Measurements from ENCODE around the gene RPTOR. TPM values are rescaled to one million over a fixed set of nuclear protein-coding genes. Genes with fewer than 3 reads are reported as not detected.

RPTOR gene
- total RNA-seq, 1 experiment from 2014 or later, result 46.2 TPM

GRCh38 chr17:80655608-80656007 lies 111.0 kb downstream of the RPTOR start:
- no peaks in the 10 kb centered on the region for H4K20me1 ChIP-seq (ENCODE audit: low read length)

DNA sequence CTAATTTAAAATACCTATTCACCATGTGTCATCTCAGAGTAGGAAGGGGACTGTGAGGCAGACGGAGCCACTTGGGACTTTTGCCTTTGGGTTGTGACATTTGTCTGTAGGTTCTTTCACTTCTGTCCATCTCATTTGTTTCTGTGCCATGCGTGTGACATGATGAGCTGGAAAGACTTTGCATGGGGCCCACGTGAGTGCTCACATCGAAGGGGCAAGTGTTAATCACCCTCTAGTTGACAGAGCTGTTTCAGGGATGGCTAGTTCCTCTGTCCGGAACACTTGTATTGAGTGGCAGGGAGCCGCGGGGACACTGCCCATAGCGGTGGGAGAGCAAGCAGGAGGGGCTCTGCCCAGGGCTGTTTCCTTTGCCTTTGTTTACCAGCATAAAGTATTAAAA lies 112.0 kb downstream of the RPTOR start:
- no peak overlapping the region for H3K27ac ChIP-seq (ENCODE audit: low read length)
- H3K9me3 ChIP-seq (ENCODE audit: low read length), result no peaks in the 10 kb centered on the region
- intact Hi-C loops (cut with micrococcal nuclease), result no loop called here
- peaks cover 4% of the 10 kb centered on the region; the same call in 1 of the 2 replicates for H3K36me3 ChIP-seq (ENCODE audit: low read depth, low read length)
- H3K27me3 ChIP-seq (ENCODE audit: low read length), result no peaks in the 10 kb centered on the region
- H3K79me2 ChIP-seq (ENCODE audit: low read length), result peaks cover 85% of the 10 kb centered on the region
- H3K4me2 ChIP-seq (ENCODE audit: low read length), result no peak overlapping the region
- no peaks in the 10 kb centered on the region for H4K20me1 ChIP-seq (ENCODE audit: low read length)
- BruUV-seq (replicated peaks), result no TSS peak
- CTCF ChIA-PET, result no interaction called here
- no peaks in the 10 kb centered on the region for H3K9me2 ChIP-seq (replicated peaks; ENCODE audit: low read length)
- POLR2A ChIA-PET (ENCODE audit: unreplicated experiment), result no interaction called here
- no peaks in the 10 kb centered on the region for H3K4me1 ChIP-seq (ENCODE audit: insufficient read depth, low read length)
- no peak overlapping the region for H3K9ac ChIP-seq (ENCODE audit: low read length)
- ATAC-seq, result no peak
- no peaks in the 10 kb centered on the region for H3F3A ChIP-seq (ENCODE audit: low read length, unreplicated experiment)
- H3K4me3 ChIP-seq (ENCODE audit: low read length), result no peak overlapping the region
- TF ChIP-seq EZH2phosphoT487 (IDR thresholded peaks at IDR 0.05; ENCODE audit: borderline replicate concordance, low read length), result no peak
- no peak for DNase-seq
- no peak overlapping the region for H2AFZ ChIP-seq (ENCODE audit: low read length)

More at GRCh38 chr17:80655608-80656007, 111.0 kb downstream of the RPTOR start:
- Histone ChIP-seq H2AFZ (ENCODE audit: low read length) (no peak overlapping the region), H3K9me2 (replicated peaks; ENCODE audit: low read length) (no peaks in the 10 kb centered on the region), H3K4me2 (ENCODE audit: low read length) (no peak overlapping the region), H3K79me2 (ENCODE audit: low read length) (peaks cover 84% of the 10 kb centered on the region), H3K9me3 (ENCODE audit: low read length) (no peaks in the 10 kb centered on the region), H3K27me3 (ENCODE audit: low read length) (no peaks in the 10 kb centered on the region), H3K4me3 (ENCODE audit: low read length) (no peak overlapping the region), H3K9ac (ENCODE audit: low read length) (no peak overlapping the region), H3F3A (ENCODE audit: low read length, unreplicated experiment) (no peaks in the 10 kb centered on the region), H3K27ac (ENCODE audit: low read length) (no peak overlapping the region), H3K36me3 (ENCODE audit: low read depth, low read length) (peaks cover 4% of the 10 kb centered on the region; the same call in 1 of the 2 replicates), H3K4me1 (ENCODE audit: insufficient read depth, low read length) (no peaks in the 10 kb centered on the region)
- ChIA-PET POLR2A (ENCODE audit: unreplicated experiment) (no interaction called here), CTCF (no interaction called here)
- TF ChIP-seq EZH2phosphoT487 (IDR thresholded peaks at IDR 0.05; ENCODE audit: borderline replicate concordance, low read length) (no peak), EZH2 (IDR thresholded peaks at IDR 0.05; ENCODE audit: low read length, unreplicated experiment) (no peak)
- TF ChIP-seq, protein P1, sequence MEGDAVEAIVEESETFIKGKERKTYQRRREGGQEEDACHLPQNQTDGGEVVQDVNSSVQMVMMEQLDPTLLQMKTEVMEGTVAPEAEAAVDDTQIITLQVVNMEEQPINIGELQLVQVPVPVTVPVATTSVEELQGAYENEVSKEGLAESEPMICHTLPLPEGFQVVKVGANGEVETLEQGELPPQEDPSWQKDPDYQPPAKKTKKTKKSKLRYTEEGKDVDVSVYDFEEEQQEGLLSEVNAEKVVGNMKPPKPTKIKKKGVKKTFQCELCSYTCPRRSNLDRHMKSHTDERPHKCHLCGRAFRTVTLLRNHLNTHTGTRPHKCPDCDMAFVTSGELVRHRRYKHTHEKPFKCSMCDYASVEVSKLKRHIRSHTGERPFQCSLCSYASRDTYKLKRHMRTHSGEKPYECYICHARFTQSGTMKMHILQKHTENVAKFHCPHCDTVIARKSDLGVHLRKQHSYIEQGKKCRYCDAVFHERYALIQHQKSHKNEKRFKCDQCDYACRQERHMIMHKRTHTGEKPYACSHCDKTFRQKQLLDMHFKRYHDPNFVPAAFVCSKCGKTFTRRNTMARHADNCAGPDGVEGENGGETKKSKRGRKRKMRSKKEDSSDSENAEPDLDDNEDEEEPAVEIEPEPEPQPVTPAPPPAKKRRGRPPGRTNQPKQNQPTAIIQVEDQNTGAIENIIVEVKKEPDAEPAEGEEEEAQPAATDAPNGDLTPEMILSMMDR (conservative IDR thresholded peaks at IDR 0.05; ENCODE audit: low read depth, low read length), result no peak
- intact Hi-C loops (cut with micrococcal nuclease), result no loop called here
- ATAC-seq (no peak), DNase-seq (no peak)
- no TSS peak for BruUV-seq (replicated peaks)

GRCh38 chr17:80657561-80657960 lies 112.9 kb downstream of the RPTOR start:
- Histone ChIP-seq H3K27me3 (ENCODE audit: low read length) (no peaks in the 10 kb centered on the region), H3K4me1 (ENCODE audit: insufficient read depth, low read length) (no peaks in the 10 kb centered on the region), H3K79me2 (ENCODE audit: low read length) (peaks cover 88% of the 10 kb centered on the region), H2AFZ (ENCODE audit: low read length) (no peak overlapping the region), H3K27ac (ENCODE audit: low read length) (no peak overlapping the region), H3K9me2 (replicated peaks; ENCODE audit: low read length) (no peaks in the 10 kb centered on the region), H3K4me2 (ENCODE audit: low read length) (no peak overlapping the region), H3K9ac (ENCODE audit: low read length) (no peak overlapping the region), H3K9me3 (ENCODE audit: low read length) (no peaks in the 10 kb centered on the region), H4K20me1 (ENCODE audit: low read length) (no peaks in the 10 kb centered on the region), H3F3A (ENCODE audit: low read length, unreplicated experiment) (no peaks in the 10 kb centered on the region), H3K36me3 (ENCODE audit: low read depth, low read length) (peaks cover 4% of the 10 kb centered on the region; the same call in 1 of the 2 replicates), H3K4me3 (ENCODE audit: low read length) (no peak overlapping the region)
- intact Hi-C loops (cut with micrococcal nuclease), result no loop called here
- CTCF ChIA-PET, result no interaction called here
- BruUV-seq (replicated peaks), result no TSS peak
- POLR2A ChIA-PET (ENCODE audit: unreplicated experiment), result no interaction called here
- DNase-seq, result no peak
- TF ChIP-seq, protein P1 (conservative IDR thresholded peaks at IDR 0.05; ENCODE audit: low read depth, low read length), result no peak
- TF ChIP-seq EZH2 (IDR thresholded peaks at IDR 0.05; ENCODE audit: low read length, unreplicated experiment), result no peak
- no peak for TF ChIP-seq EZH2phosphoT487 (IDR thresholded peaks at IDR 0.05; ENCODE audit: borderline replicate concordance, low read length)
- no peak for ATAC-seq
